Esophagus squamous epithelium (tissue), 5 donors: ENCODE results near the gene CLIC1. TPM values are rescaled to one million over a fixed set of nuclear protein-coding genes. Genes with fewer than 3 reads are reported as not detected.

Source experiments
- DNase-seq: peaks from one replicate; lab custom pipeline; 2025; lab: John Stamatoyannopoulos, UW
- H3K27ac ChIP-seq, 4 donors: fragments of 200-600 bp; sonication (generic); one replicate each; pipeline ENCODE4 v1.5.1; 2016 to 2019; ENCODE audit warnings: mild to moderate bottlenecking in 1 of 4
- H3K27me3 ChIP-seq, 4 donors: fragments of 200-600 bp; sonication (generic); 1 replicate in 3 of 4; 2 replicates in 1 of 4; pipeline versions ENCODE4 v1.5.1 to v1.6.0; 2017 to 2021; ENCODE audit warnings: antibody characterized with exemption in 1 of 4
- H3K36me3 ChIP-seq, 3 donors: fragments of 200-600 bp; sonication (generic); one replicate each; pipeline ENCODE4 v1.5.1; 2016 to 2019
- H3K4me1 ChIP-seq, 3 donors: fragments of 200-600 bp; sonication (generic); one replicate each; pipeline ENCODE4 v1.5.1; 2017 to 2019
- H3K4me3 ChIP-seq, 4 donors: fragments of 200-600 bp; sonication (generic); 1 replicate in 3 of 4; 2 replicates in 1 of 4; pipeline ENCODE4 v1.5.1; 2016 to 2019; ENCODE audit warnings: mild to moderate bottlenecking in 2 of 4, moderate library complexity in 1 of 4
- H3K9me3 ChIP-seq, 3 donors: fragments of 200-600 bp; sonication (generic); one replicate each; pipeline ENCODE4 v1.5.1; 2016 to 2019
- CTCF ChIP-seq, 6 experiments: fragments of 450-650 bp in 4 of 6; fragments of 200-600 bp in 2 of 6; sonication (generic) in 2 of 6; IDR thresholded peaks; one replicate each; pipeline ENCODE4 v1.5.1; 2016 to 2019; ENCODE audit warnings: antibody characterized with exemption in 6 of 6, mild to moderate bottlenecking in 4 of 6, moderate library complexity in 4 of 6
- POLR2A ChIP-seq, 4 donors: fragments of 450-650 bp; IDR thresholded peaks; one replicate each; pipeline ENCODE4 v1.6.1; 2017; ENCODE audit warnings: antibody characterized with exemption in 4 of 4, mild to moderate bottlenecking in 4 of 4, moderate library complexity in 3 of 4
- WGBS, 2 donors: methylation state at CpG; one replicate each; pipeline ENCODE4 v1.1.5; 2018; 5-methylcytosine and 5-hydroxymethylcytosine counted together
- intact Hi-C: fragments of 100-400 bp; cut with DNase I; formaldehyde crosslinking; loops from one replicate; pipeline ENCODE4 v1.15.0; 2022
- total RNA-seq, 4 donors: library from RNA; depleted of rRNA; stranded (reverse); fragments of >200 nt; gene quantifications; one replicate each; pipeline ENCODE4 v1.1.0, GENCODE V29; 2016
- donor health status: DM: yes; HTN: yes; CAD: no.

CLIC1 gene
- total RNA-seq, 4 donors from 2014 or later = 289 to 440 (median 365) TPM

GRCh38 chr6:31781244-31782125 lies 45.2 kb upstream of the CLIC1 start:
- DNase-seq = no peak
- TF ChIP-seq POLR2A (IDR thresholded peaks at IDR 0.05) = no peak
- TF ChIP-seq CTCF (IDR thresholded peaks at IDR 0.05) = no peak

GRCh38 chr6:31780507-31781243 lies 44.3 kb upstream of the CLIC1 start:
- 84 to 97% methylated on average over 7 to 16 of the region's 20 CpGs for WGBS, 2 donors
- Histone ChIP-seq H3K27ac (no peak overlapping the region), H3K4me1 (peaks cover 13 to 21% (median 14%) of the 10 kb centered on the region in 3 donors), H3K9me3 (no peaks in the 10 kb centered on the region), H3K27me3 (no peaks in the 10 kb centered on the region), H3K36me3 (peaks cover 31 to 80% (median 43%) of the 10 kb centered on the region in 3 donors), H3K4me3 (no peak overlapping the region)
- no peak for TF ChIP-seq CTCF (IDR thresholded peaks at IDR 0.05)
- no peak for TF ChIP-seq POLR2A (IDR thresholded peaks at IDR 0.05)
- intact Hi-C loops = no loop called here
- no peak for DNase-seq

More at GRCh38 chr6:31781244-31782125, 45.2 kb upstream of the CLIC1 start:
- H3K27ac ChIP-seq = no peak overlapping the region
- H3K4me3 ChIP-seq = no peak overlapping the region
- H3K36me3 ChIP-seq = peaks cover 31 to 87% (median 45%) of the 10 kb centered on the region in 3 donors
- no peaks in the 10 kb centered on the region for H3K27me3 ChIP-seq
- intact Hi-C loops = no loop called here
- H3K4me1 ChIP-seq = peaks cover 9 to 13% (median 11%) of the 10 kb centered on the region in 3 donors
- WGBS, 2 donors = 100% methylated on average over 1 to 2 of the region's 23 CpGs
- H3K9me3 ChIP-seq = no peaks in the 10 kb centered on the region

GRCh38 chr6:31779908-31780307 lies 43.6 kb upstream of the CLIC1 start:
- TF ChIP-seq CTCF (IDR thresholded peaks at IDR 0.05) (no peak), POLR2A (IDR thresholded peaks at IDR 0.05) (no peak)
- Histone ChIP-seq H3K36me3 (peaks cover 24 to 72% (median 35%) of the 10 kb centered on the region in 3 donors), H3K27me3 (no peaks in the 10 kb centered on the region), H3K4me3 (no peak overlapping the region), H3K9me3 (no peaks in the 10 kb centered on the region), H3K27ac (no peak overlapping the region), H3K4me1 (peaks cover 13 to 29% (median 14%) of the 10 kb centered on the region in 3 donors)
- DNase-seq = no peak
- intact Hi-C loops = no loop called here
- 83% methylated on average over 5 of the region's 10 CpGs; no CpG with 5 or more reads in 1 of the 2 donors for WGBS, 2 donors

GRCh38 chr6:31778999-31779885 lies 42.9 kb upstream of the CLIC1 start:
- intact Hi-C loops = no loop called here
- no peak for DNase-seq
- WGBS, 2 donors = 80 to 100% methylated on average over 1 of the region's 43 CpGs
- Histone ChIP-seq H3K4me1 (peaks cover 13 to 32% (median 14%) of the 10 kb centered on the region in 3 donors), H3K4me3 (no peak overlapping the region), H3K27ac (no peak overlapping the region), H3K9me3 (no peaks in the 10 kb centered on the region), H3K36me3 (peaks cover 17 to 66% (median 29%) of the 10 kb centered on the region in 3 donors), H3K27me3 (no peaks in the 10 kb centered on the region)
- no peak for TF ChIP-seq CTCF (IDR thresholded peaks at IDR 0.05)
- no peak for TF ChIP-seq POLR2A (IDR thresholded peaks at IDR 0.05)
